Measurements from ENCODE around the gene SLC44A2.

SLC44A2 gene

GRCh38 chr19:10625003-10625761 is at the start of gene SLC44A2:
Gene SLC44A2 (plus strand): TSS chr19:10625553. CDS start chr19:10625634, 81 bp downstream.
- no peak within 1 kb of the TSS for H3K4me3 ChIP-seq (ENCODE audit: low read depth, low read length)
- TF ChIP-seq CTCF (IDR thresholded peaks at IDR 0.05; ENCODE audit: insufficient read depth, low read depth, low read length, missing control alignments), result no peak
- DNase-seq (ENCODE audit: low read depth), result no peak

GRCh38 chr19:10577951-10578350 is 47.4 kb upstream of the SLC44A2 start:
- DNase-seq (ENCODE audit: low read depth), result no peak
- H3K4me3 ChIP-seq (ENCODE audit: low read depth, low read length), result no peak overlapping the region
- no peak for TF ChIP-seq CTCF (IDR thresholded peaks at IDR 0.05; ENCODE audit: insufficient read depth, low read depth, low read length, missing control alignments)

GRCh38 chr19:10580979-10581631 is 44.2 kb upstream of the SLC44A2 start:
- DNase-seq (ENCODE audit: low read depth), result peak; percentile 97
- TF ChIP-seq CTCF (IDR thresholded peaks at IDR 0.05; ENCODE audit: insufficient read depth, low read depth, low read length, missing control alignments), result peak; percentile 99
- no peak overlapping the region for H3K4me3 ChIP-seq (ENCODE audit: low read depth, low read length)

- TF ChIP-seq CTCF (IDR thresholded peaks at IDR 0.05; ENCODE audit: insufficient read depth, low read depth, low read length, missing control alignments), result no peak
- H3K4me3 ChIP-seq (ENCODE audit: low read depth, low read length), result no peak overlapping the region
- DNase-seq (ENCODE audit: low read depth), result no peak
Measured at GRCh38 chr19:10582091-10582490, 43.3 kb upstream of the SLC44A2 start.

GRCh38 chr19:10583036-10583776 is 42.1 kb upstream of the SLC44A2 start:
- TF ChIP-seq CTCF (IDR thresholded peaks at IDR 0.05; ENCODE audit: insufficient read depth, low read depth, low read length, missing control alignments), result no peak
- no peak overlapping the region for H3K4me3 ChIP-seq (ENCODE audit: low read depth, low read length)
- DNase-seq (ENCODE audit: low read depth), result no peak

- DNase-seq (ENCODE audit: low read depth), result no peak
- TF ChIP-seq CTCF (IDR thresholded peaks at IDR 0.05; ENCODE audit: insufficient read depth, low read depth, low read length, missing control alignments), result no peak
- H3K4me3 ChIP-seq (ENCODE audit: low read depth, low read length), result no peak overlapping the region
Measured at GRCh38 chr19:10586396-10586795, 39.0 kb upstream of the SLC44A2 start.

Measured in GM12865 (cell line).